Keratinocyte (primary cell): ENCODE results near the gene SACM1L. TPM values are rescaled to one million over a fixed set of nuclear protein-coding genes. Genes with fewer than 3 reads are reported as not detected.

ENCODE experiments used
- DNase-seq: peaks from one replicate; pipeline ENCODE4 v3.0.0-alpha.2; 2011; ENCODE audit warnings: low read depth, missing footprints, low spot score
- FAIRE-seq: peaks from 2 replicates; lab custom pipeline; 2011; peaks lifted over from hg19 to GRCh38; lab: Jason Lieb, UNC
- H2AFZ ChIP-seq: 2 replicates; pipeline ENCODE4 v1.6.0; 2012; ENCODE audit warnings: low read length, control low read depth, inconsistent platforms; ENCODE audit not compliant: control insufficient read depth
- H3K27ac ChIP-seq: 2 replicates; pipeline ENCODE4 v1.5.1; 2011; ENCODE audit warnings: low read length; ENCODE audit not compliant: control insufficient read depth, insufficient read depth
- H3K27me3 ChIP-seq: 3 replicates; pipeline ENCODE4 v1.6.0; 2011; ENCODE audit warnings: low read length; ENCODE audit not compliant: control insufficient read depth, insufficient read depth; ENCODE audit errors: extremely low read depth
- H3K36me3 ChIP-seq, 2 experiments: 2 replicates in 1 of 2; 3 replicates in 1 of 2; pipeline ENCODE4 v1.5.1; 2011; ENCODE audit warnings: low read length in 2 of 2, mild to moderate bottlenecking in 1 of 2; ENCODE audit not compliant: control insufficient read depth in 2 of 2, insufficient read depth in 2 of 2; ENCODE audit errors: extremely low read depth in 1 of 2
- H3K4me1 ChIP-seq: 3 replicates; pipeline ENCODE4 v1.5.1; 2011; ENCODE audit warnings: low read length; ENCODE audit not compliant: control insufficient read depth, insufficient read depth; ENCODE audit errors: extremely low read depth
- H3K4me2 ChIP-seq: 3 replicates; pipeline ENCODE4 v1.6.0; 2011; ENCODE audit warnings: low read depth, low read length; ENCODE audit not compliant: control insufficient read depth, insufficient read depth; ENCODE audit errors: extremely low read depth
- H3K4me3 ChIP-seq, 3 experiments: fragments of 200-600 bp in 1 of 3; sonication (generic) in 1 of 3; 2 replicates in 2 of 3; 3 replicates in 1 of 3; pipeline ENCODE4 v1.5.1; 2011 to 2016; ENCODE audit warnings: low read length in 3 of 3, mild to moderate bottlenecking in 3 of 3, control low read depth in 2 of 3, inconsistent platforms in 1 of 3, low read depth in 1 of 3, mixed read lengths in 1 of 3, mixed run types in 1 of 3, moderate library complexity in 1 of 3; ENCODE audit not compliant: control insufficient read depth in 2 of 3, insufficient read depth in 2 of 3; ENCODE audit errors: extremely low read depth in 1 of 3
- H3K79me2 ChIP-seq: 2 replicates; pipeline ENCODE4 v1.6.0; 2012; ENCODE audit warnings: low read length; ENCODE audit not compliant: control insufficient read depth, insufficient read depth
- H3K9ac ChIP-seq: 3 replicates; pipeline ENCODE4 v1.6.0; 2011; ENCODE audit warnings: low read length; ENCODE audit not compliant: control insufficient read depth, insufficient read depth; ENCODE audit errors: extremely low read depth
- H3K9me1 ChIP-seq: 3 replicates; pipeline ENCODE4 v1.6.0; 2011; ENCODE audit warnings: low read length; ENCODE audit not compliant: control insufficient read depth, insufficient read depth; ENCODE audit errors: extremely low read depth
- H3K9me3 ChIP-seq: 2 replicates; pipeline ENCODE4 v1.5.1; 2012; ENCODE audit warnings: low read depth, low read length; ENCODE audit not compliant: control insufficient read depth
- H4K20me1 ChIP-seq: 3 replicates; pipeline ENCODE4 v1.6.0; 2011; ENCODE audit warnings: low read length; ENCODE audit not compliant: control insufficient read depth, insufficient read depth; ENCODE audit errors: extremely low read depth
- CTCF ChIP-seq, 3 experiments: IDR thresholded peaks in 1 of 3; conservative IDR thresholded peaks in 1 of 3; optimal IDR thresholded peaks in 1 of 3; 2 replicates in 2 of 3; 3 replicates in 1 of 3; pipeline versions ENCODE3 to v1.5.1; 2011; ENCODE audit warnings: low read length in 3 of 3, mild to moderate bottlenecking in 3 of 3, moderate library complexity in 2 of 3, control low read depth in 1 of 3, inconsistent platforms in 1 of 3; ENCODE audit not compliant: insufficient read depth in 2 of 3; ENCODE audit errors: extremely low read depth in 1 of 3
- EZH2 ChIP-seq: IDR thresholded peaks from one replicate; pipeline ENCODE4 v1.6.1; 2012; ENCODE audit warnings: inconsistent platforms, mild to moderate bottlenecking, low read length, moderate library complexity
- dilution Hi-C: fragments of 300-500 bp; cut with MboI; formaldehyde crosslinking; loops from one replicate; pipeline ENCODE4 v1.7.0; 2020; ENCODE audit warnings: low sequenced_read_pairs; ENCODE audit not compliant: extremely low pct_ligation_motif_present
- polyA plus RNA-seq, 5 experiments: library from polyadenylated mRNA; depleted of rRNA in 3 of 5; stranded (reverse) in 3 of 5; stranded (forward) in 1 of 5; unstranded in 1 of 5; fragments of >200 nt; gene quantifications; 1 replicate in 1 of 5; 2 replicates in 3 of 5; 3 replicates in 1 of 5; pipeline versions ENCODE4 v1.2.1 to v1.2.3, GENCODE V29; 2011 to 2012; ENCODE audit warnings: missing spikeins in 2 of 5, low read depth in 1 of 5, low replicate concordance in 1 of 5

Gene SACM1L
- polyA plus RNA-seq, 1 donor (not counting 4 experiments of a cell fraction or from before 2014, with no cell fraction given), result 44.3 TPM

- Histone ChIP-seq H4K20me1 (no peaks in the 10 kb centered on the region), H3K4me1 (peaks cover under 1% of the 10 kb centered on the region), H3K27me3 (no peaks in the 10 kb centered on the region), H3K79me2 (no peaks in the 10 kb centered on the region), H3K4me3 (no peak overlapping the region), H3K9ac (no peak overlapping the region), H3K36me3 (peaks cover 5 to 10% of the 10 kb centered on the region in 2 experiments), H3K9me1 (no peaks in the 10 kb centered on the region), H3K27ac (no peak overlapping the region), H3K4me2 (no peak overlapping the region), H2AFZ (no peak overlapping the region), H3K9me3 (no peaks in the 10 kb centered on the region)
- DNase-seq (no peak), FAIRE-seq (no peak)
- dilution Hi-C loops, result no loop called here
- no peak for TF ChIP-seq CTCF (optimal IDR thresholded peaks at IDR 0.05 in 1 of 3, IDR thresholded peaks at IDR 0.05 in 1 of 3, conservative IDR thresholded peaks at IDR 0.05 in 1 of 3; ENCODE audit: extremely low read depth in 1 of 3, insufficient read depth in 2 of 3, low read length in 3 of 3)
- no peak for TF ChIP-seq EZH2
These were observed 6.4 kb upstream of the SACM1L start for GRCh38 chr3:45682786-45683185.

- H3K27me3 ChIP-seq, result no peaks in the 10 kb centered on the region
- DNase-seq (no peak), FAIRE-seq (no peak)
- no peak overlapping the region for H3K27ac ChIP-seq
- H3K9me1 ChIP-seq, result no peaks in the 10 kb centered on the region
- H4K20me1 ChIP-seq, result no peaks in the 10 kb centered on the region
- no peak overlapping the region for H2AFZ ChIP-seq
- H3K4me2 ChIP-seq, result no peak overlapping the region
- dilution Hi-C loops, result no loop called here
- no peak for TF ChIP-seq EZH2
- H3K4me1 ChIP-seq, result no peaks in the 10 kb centered on the region
- H3K9me3 ChIP-seq, result no peaks in the 10 kb centered on the region
- H3K4me3 ChIP-seq, result no peak overlapping the region
- no peaks in the 10 kb centered on the region for H3K79me2 ChIP-seq
- peaks cover under 1 to 3% of the 10 kb centered on the region in 2 experiments for H3K36me3 ChIP-seq
- H3K9ac ChIP-seq, result no peak overlapping the region
These were observed 5.5 kb upstream of the SACM1L start for GRCh38 chr3:45683417-45684326.
